Astrocyte of the cerebellum (primary cell): ENCODE results near the gene RNF224.
"Not testable (repeated sequence)": the region's sequence is repeated elsewhere in the genome, so short reads cannot be mapped to it uniquely, and the experiment has no call there.

Source experiments
- DNase-seq: peaks from one replicate; pipeline ENCODE4 v3.0.0-alpha.2; 2011; ENCODE audit warnings: low read depth
- H3K4me3 ChIP-seq: 2 replicates; pipeline ENCODE4 v1.5.1; 2011; ENCODE audit warnings: mild to moderate bottlenecking, low read depth, low read length, moderate library complexity
- CTCF ChIP-seq: IDR thresholded peaks from 2 replicates; pipeline ENCODE4 v1.5.1; 2012; ENCODE audit warnings: low read length, low read depth, moderate library complexity, mild to moderate bottlenecking; ENCODE audit errors: missing control alignments
- in situ Hi-C: cut with HindIII; loops from 2 replicates; pipeline ENCODE4 v1.10.0; 2017; ENCODE audit warnings: low sequenced_read_pairs

The RNF224 gene

GRCh38 chr9:137256362-137256761, 29.1 kb downstream of the RNF224 start:
- peak overlapping the region; percentile 95 for H3K4me3 ChIP-seq
- DNase-seq: no peak
- TF ChIP-seq CTCF: no peak
- in situ Hi-C loops: no loop called here

- no peak for TF ChIP-seq CTCF
- in situ Hi-C loops: no loop called here
- H3K4me3 ChIP-seq: peak overlapping the region; percentile 95
- DNase-seq: no peak
Observed at GRCh38 chr9:137256856-137257255, 29.6 kb downstream of the RNF224 start.

GRCh38 chr9:137262173-137262908, 35.0 kb downstream of the RNF224 start:
- in situ Hi-C loops, H3K4me3 ChIP-seq, DNase-seq: not testable (repeated sequence)
- TF ChIP-seq CTCF: peak; percentile 51

GRCh38 chr9:137262909-137263285, 35.6 kb downstream of the RNF224 start:
- in situ Hi-C loops: no loop called here
- no peak overlapping the region for H3K4me3 ChIP-seq
- no peak for TF ChIP-seq CTCF
- DNase-seq: no peak

GRCh38 chr9:137263506-137263905, 36.2 kb downstream of the RNF224 start:
- in situ Hi-C loops: no loop called here
- no peak for DNase-seq
- H3K4me3 ChIP-seq: no peak overlapping the region
- no peak for TF ChIP-seq CTCF

GRCh38 chr9:137264067-137264466, 36.8 kb downstream of the RNF224 start:
- no peak for TF ChIP-seq CTCF
- in situ Hi-C loops: no loop called here
- no peak for DNase-seq
- no peak overlapping the region for H3K4me3 ChIP-seq
